ENCODE measurements around the gene LNX2.

Gene LNX2

GRCh38 chr13:27549406-27549981 lies 70.8 kb downstream of the LNX2 start:
- no peak for DNase-seq

- no peak for DNase-seq
Observed at GRCh38 chr13:27542220-27542619, 78.1 kb downstream of the LNX2 start.

GRCh38 chr13:27541386-27541785 lies 78.9 kb downstream of the LNX2 start:
- no peak for DNase-seq

GRCh38 chr13:27536361-27537101 lies 83.8 kb downstream of the LNX2 start:
- DNase-seq: no peak

- DNase-seq: no peak
Observed at GRCh38 chr13:27535546-27535945, 84.8 kb downstream of the LNX2 start.

- no peak for DNase-seq
Observed at GRCh38 chr13:27534981-27535380, 85.3 kb downstream of the LNX2 start.

GRCh38 chr13:27534108-27534980 lies 86.0 kb downstream of the LNX2 start:
- no peak for DNase-seq

- DNase-seq: peak; percentile 10 to 38
Observed at GRCh38 chr13:27533155-27533643, 87.1 kb downstream of the LNX2 start.

GRCh38 chr13:27528908-27529307 lies 91.4 kb downstream of the LNX2 start:
- no peak for DNase-seq

- DNase-seq: no peak
Observed at GRCh38 chr13:27526516-27526915, 93.8 kb downstream of the LNX2 start.

- DNase-seq: no peak
Observed at GRCh38 chr13:27524981-27525975, 95.1 kb downstream of the LNX2 start.

GRCh38 chr13:27523346-27524073 lies 96.8 kb downstream of the LNX2 start:
- no peak for DNase-seq

- DNase-seq: no peak
Observed at GRCh38 chr13:27522847-27523246, 97.5 kb downstream of the LNX2 start.

- DNase-seq: no peak
Observed at GRCh38 chr13:27516103-27516502, 104.2 kb downstream of the LNX2 start.

- DNase-seq: no peak
Observed at GRCh38 chr13:27510082-27510481, 110.2 kb downstream of the LNX2 start.

GRCh38 chr13:27508802-27509201 lies 111.5 kb downstream of the LNX2 start:
- DNase-seq: no peak

- no peak for DNase-seq
Observed at GRCh38 chr13:27505792-27506191, 114.5 kb downstream of the LNX2 start.

- DNase-seq: no peak
Observed at GRCh38 chr13:27504868-27505194, 115.5 kb downstream of the LNX2 start.

- no peak for DNase-seq
Observed at GRCh38 chr13:27504128-27504867, 116.0 kb downstream of the LNX2 start.

GRCh38 chr13:27500806-27501534 lies 119.4 kb downstream of the LNX2 start:
- DNase-seq: no peak

Data from stimulated activated CD4-positive, alpha-beta T cell treated with anti-CD3 and anti-CD28 coated beads, Interleukin-4, amount 100 ng/mL, for 4 hours (primary cell).